Stimulated activated CD8-positive, alpha-beta memory T cell treated with anti-CD3 and anti-CD28 coated beads, Interleukin-4, amount 100 ng/mL, for 48 hours (primary cell): ENCODE data around the gene PLCG2.

ENCODE experiments used
- DNase-seq: peaks from one replicate; pipeline ENCODE4 v3.0.0-alpha.2; 2020

The PLCG2 gene

DNA sequence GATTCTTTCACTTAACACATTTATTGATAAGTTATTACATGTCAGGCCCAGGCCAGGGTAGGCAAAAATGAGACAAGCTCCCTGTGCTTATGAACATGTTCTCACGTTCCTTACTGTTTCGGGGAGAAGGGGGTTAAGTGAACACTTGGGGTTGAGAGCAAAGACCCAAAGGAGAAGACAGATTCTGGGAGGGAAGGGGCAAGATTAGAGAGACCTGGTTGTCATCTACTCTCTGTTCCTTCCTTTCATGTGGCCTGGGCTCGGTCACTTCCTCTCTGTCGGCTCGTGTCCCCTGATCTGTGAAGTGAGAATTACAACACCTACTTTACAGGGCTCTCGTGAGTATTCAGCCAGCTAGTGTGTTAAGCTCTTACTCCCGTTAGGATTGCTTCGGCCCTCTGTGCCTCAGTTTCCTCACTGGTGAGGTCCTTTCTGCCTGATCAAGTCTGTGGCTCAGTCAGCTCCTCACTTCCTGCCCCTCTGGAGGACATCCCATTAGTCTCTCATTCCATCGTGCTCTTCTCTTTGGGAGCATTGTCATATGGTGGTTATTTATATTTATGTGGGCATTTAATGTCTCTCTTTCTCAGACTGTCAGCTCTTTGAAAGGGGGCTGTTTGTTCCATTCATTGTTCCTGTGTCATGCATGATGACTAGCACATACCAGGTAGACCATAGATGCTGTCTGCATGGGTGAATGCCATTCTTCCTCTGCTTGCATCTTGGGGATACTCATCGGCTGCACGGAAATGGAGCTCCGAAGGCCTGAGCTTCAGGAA, 38.9 kb downstream of the PLCG2 start:
- DNase-seq, result no peak

DNA sequence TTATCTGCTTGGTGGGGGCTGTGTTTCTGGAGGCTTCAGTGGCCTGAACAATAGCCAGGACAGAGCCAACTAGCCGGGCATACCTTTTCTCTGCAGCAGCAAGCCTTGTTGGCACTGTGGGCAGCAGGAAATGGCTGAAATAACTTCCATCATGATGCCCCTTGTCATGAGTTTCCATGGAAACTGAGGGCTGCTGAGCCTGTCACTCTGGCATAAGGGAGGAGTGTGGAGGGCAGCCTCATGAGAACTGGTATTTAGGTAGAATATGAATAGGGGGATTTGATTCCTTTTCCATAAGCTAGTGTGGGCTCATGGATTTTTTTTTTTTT, 39.4 kb downstream of the PLCG2 start:
- no peak for DNase-seq

DNA sequence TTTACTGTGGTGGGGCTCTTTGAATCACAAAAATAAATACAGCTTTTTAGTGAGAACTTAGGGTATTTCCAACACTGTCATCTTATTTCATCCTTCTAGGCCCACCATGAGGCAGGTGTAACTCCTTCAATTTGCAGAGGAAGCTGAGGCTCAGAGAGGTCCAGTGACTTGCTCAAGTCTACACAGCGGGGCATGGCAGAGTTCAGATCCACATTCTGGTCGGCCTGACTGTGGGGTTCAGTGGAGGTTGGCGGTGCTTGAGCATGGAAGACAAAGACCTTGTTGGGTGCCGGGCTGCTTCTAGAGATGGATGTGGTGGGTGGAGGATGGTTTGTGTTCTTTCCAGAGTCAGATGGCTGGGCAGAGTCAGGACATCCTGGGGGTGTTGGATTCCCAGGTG, 39.8 kb downstream of the PLCG2 start:
- DNase-seq, result no peak

DNA sequence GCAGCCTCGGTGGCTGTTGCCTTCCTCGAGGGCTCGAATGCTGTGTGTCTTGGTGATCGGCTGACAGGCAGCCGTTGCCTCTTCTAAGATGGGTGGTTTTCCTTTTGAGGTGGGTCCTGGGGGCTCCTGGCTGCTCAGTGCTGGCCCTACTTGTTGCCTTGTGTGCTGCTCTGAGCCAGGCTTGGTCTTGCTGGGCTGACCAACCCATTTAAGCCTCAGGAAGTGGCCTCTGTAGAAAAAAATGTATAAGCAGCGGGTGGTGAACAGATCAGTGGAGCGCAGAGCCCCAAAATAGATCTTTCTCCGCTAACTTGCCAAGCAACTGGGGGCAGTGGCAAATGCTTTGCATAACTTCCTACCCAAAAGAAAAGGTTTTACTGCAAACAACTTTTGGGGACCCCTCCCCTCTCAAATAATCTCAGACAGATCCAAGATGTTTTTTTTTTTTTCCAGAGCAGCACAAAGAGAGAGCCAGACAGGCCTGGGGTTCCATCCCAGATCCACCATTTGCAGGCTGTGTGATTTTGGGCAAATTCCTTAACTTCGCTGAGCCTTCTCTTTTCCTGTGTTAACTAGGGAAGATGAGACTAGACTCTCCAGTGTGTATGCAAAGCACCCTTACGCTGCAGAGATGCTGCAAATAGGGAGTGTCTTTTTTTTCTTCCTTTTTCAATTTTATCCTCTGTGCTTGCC, 42.5 kb downstream of the PLCG2 start:
- no peak for DNase-seq

DNA sequence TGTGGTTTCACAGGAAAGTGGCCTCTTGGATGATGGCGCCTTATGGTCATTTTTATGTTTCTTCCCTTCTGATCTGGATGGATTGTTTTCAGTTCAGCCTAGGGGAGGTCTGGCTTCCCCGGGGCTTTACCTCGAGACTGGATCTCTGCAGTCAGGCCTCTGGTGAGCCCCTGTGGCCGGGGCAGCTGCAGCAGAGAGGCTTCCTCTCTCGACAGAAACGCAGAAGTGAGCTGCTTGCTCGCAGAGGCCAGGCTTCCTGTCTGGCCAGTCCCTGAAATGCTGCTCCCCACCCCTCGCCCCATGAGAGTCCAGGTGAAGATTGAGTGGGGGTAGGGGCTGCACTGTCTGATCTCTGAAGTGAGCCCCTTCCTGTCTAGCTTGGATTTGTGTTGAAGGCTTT, 44.0 kb downstream of the PLCG2 start:
- DNase-seq, result no peak

DNA sequence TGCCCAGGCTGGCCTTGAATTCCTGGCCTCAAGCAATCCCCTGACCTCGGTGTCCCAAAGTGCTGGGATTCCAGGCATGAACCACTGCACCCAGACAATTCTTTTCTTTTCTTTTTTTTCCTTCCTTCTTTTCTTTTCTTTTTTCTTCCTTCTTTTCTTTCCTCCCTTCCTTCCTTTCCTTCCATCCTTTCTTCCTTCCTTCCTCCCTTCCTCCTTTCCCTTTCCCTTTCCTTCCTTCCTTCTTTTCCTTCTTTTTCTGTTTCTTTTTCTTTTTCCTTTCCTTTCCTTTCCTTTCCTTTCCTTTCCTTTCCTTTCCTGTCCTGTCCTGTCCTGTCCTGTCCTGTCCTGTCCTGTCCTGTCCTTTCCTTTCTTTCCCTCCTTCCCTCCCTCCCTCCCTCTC, 44.6 kb downstream of the PLCG2 start:
- no peak for DNase-seq

DNA sequence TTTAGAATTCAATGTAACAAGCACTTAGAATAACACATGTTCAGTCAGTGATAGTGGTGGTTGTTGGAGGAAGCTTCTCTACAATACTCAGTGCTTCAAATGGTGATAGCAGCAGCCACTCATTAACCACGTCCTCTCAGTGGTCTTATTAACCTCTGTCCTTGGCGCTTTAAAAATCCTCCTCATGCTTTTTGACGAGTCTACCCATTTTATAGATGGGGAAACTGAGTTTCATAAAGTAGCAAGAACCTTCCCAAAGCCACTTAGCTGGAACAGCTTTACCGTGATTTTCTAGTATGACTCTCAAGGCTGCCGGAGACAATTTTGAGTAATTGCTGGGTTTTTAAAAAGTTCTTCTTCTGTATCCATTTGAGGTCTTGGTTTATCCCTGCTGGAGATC, 47.4 kb downstream of the PLCG2 start:
- no peak for DNase-seq

DNA sequence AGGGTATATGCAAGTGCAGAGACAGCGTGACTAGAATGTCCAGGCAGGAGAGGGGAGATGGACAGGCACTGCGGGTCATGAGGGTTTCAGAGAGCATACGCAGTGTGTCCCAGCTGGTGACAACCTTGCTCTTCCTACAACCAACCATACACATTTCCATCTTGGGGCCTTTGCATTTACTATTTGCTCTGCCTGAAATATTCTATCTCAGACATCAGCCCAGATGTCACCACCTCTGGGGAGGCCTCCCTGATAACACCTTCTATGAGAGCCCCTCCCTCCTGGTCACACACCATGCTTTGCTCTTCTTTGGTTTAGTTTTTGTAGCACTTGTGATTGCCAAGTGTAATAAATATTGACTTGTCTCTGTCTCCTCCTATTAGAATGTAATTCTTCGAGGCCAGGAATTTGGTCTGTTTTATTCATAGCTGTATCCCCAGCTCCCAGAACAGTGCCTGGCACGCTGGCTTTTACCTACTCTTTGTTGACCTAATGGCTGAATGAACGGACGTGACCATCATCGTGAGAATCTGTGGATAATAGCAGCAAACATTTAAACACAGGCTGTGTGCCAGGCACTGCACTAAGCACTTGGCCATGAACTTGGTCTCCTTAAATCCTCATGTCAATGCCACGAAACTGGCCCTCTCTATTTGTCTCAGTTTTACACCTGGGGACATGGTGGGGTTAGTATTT, 51.9 kb downstream of the PLCG2 start:
- DNase-seq, result no peak

DNA sequence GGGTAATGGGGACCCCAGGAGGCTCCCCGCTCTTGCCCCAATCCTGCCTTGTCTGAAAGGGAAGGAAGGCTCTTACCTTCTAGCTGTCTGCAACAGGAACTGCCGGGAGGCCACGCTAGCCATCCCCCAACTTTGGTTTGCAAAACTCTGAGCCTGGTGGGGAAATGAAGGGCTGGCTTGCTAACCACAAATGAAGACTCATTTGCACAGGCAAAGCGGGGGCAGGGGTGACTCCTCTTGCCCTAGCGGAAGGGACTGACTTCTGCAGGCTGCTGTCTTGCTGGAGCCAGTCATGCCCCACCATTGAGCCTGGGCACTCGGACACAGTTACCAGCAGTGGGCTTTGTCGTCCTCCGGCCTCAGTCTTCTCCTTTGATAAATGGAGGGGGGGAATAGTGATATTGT, 52.6 kb downstream of the PLCG2 start:
- peak; percentile 74 for DNase-seq

DNA sequence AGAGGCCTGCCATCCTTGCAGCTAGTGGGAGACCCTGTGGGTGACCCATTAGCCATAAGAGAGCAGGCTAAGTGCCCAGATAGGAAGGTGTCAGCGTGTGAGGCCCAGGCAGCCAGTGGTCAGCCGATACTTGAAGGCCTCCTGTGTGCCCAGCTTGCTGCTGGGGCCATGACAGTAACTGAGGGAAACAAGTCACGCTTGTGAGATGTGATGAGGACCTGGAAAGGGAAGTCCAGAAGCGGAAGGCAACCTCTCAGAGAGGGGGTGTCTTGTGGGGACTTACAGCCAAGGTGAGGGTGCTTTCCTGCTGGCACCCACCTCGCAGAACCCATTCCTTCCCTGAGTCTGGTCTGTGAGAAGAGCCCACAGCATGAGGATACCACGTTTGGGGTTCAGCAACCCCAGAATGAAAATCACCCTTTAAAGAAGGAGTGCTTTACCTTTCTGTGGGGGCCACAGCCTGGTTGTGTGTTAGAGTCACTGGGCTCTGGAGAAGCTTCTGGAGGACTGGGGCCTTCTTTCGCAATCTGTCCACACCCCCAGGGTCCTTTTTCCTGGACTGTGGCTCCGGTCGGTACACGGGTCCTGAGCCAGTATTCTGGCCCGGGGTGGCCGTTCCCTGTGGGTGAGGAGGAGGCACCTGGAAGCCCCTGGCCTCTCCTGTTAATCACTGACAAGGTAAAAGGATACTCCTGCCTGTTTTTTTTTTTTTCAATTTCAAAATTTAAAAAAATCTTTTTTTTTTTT, 53.9 kb downstream of the PLCG2 start:
- no peak for DNase-seq

DNA sequence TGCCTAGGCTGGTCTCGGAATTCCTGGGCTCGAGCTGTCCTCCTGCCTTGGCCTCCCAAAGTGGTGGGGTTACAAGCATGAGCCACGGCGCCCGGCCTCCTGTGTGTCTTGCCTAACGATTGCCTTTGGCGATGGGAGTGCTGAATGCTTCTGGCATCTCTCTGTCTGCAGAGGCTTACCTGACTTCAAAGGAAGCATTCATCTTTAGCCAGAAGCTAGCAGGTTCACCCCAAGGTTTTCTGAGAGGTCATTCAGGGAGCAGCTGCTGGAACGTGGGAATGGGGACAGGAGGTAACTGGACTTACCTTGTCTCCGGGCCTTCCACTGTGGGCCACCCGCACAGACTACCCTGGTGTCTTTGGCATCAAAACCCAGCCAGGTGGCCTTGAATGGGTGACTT, 54.7 kb downstream of the PLCG2 start:
- DNase-seq, result no peak

DNA sequence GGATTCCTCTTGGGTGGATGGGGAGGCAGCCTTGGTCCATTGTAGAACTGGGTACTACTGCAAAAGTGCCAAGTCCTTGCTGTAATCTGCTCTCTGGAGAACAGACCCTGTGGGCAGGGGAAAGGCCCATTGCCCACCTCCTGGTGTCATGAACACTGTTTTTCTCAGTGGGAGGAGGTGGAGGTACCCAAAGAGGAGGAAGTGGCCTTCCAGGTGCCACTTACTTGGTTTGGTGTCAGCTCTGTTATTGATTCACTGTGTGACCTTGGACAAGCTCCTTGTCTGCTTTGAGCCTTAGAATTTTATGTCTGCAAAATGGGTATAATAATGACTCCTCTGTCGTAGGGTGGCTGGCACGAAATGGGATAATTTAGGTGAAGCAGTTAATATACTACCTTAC, 55.8 kb downstream of the PLCG2 start:
- no peak for DNase-seq

DNA sequence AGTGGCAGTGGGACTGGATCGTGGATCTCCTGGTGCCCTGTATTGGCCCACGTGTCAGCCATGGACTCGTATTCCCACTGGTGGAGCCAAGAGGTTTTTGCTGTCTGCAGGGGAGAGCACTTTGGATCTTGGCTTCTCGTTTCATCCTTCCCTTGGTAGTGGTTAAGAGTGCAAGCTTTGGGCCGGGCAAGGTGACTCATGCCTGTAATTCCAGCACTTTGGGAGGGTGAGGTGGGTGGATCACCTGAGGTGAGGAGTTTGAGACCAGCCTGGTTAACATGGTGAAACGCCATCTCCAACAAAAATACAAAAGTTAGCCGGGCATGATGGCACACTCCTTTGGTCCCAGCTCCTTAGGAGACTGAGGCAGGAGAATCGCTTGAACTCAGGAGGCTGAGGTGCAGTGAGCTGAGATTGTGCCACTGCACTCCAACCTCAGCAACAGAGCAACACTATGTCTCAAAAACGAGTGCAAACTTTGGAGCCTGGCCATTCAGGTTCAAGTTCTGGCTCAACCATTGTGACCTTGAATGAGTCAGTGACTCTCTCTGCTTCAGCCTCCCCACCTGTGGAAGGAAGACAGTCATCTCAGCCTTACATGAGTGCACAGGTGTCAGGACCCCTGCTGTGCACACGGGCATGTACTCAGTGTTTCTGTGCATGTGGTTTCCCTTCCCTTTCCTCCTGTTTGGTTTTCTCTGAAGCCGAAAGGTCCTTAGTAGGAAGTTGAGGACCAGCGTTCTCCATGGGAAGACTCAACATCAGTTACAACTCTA, 57.4 kb downstream of the PLCG2 start:
- no peak for DNase-seq

DNA sequence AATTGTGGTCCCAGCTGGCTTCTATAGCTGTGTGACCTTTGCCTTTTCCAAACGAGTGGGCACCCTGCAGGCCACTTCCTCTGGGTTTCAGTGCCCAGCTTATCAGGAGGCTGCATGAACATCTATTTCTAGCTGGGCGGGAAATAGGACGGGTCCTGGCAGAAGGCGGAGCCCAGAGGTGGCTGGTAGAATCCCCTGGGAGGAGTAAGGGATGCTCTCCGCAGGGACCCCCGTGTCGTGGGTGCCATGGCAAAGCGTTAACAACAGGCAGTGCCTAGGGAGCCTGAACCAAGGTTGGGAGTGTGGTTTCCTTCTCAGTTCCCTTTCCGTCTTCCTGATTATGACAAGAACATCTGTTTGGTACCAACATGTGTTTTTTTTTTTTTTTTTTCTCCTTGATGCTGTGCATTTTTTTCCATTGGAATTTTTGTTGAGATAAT, 58.2 kb downstream of the PLCG2 start:
- no peak for DNase-seq

DNA sequence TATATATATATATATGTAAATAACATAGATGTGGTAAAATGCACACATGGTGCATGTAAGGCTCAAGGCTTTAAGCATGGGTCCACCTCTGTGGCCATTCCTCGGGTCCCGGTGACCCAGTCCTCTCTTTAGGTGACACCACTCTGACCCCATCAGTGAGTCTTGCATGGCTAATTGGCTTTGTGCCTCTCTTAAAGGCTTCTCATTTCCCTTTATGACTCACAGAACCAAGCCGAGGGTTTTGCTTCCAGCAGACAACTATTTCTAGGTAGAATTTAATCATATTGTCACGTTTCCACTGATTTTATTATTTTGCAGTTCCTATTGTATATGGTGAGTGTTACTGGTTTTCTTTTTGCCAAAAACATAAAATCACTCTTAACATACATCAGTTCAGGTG, 59.7 kb downstream of the PLCG2 start:
- no peak for DNase-seq

DNA sequence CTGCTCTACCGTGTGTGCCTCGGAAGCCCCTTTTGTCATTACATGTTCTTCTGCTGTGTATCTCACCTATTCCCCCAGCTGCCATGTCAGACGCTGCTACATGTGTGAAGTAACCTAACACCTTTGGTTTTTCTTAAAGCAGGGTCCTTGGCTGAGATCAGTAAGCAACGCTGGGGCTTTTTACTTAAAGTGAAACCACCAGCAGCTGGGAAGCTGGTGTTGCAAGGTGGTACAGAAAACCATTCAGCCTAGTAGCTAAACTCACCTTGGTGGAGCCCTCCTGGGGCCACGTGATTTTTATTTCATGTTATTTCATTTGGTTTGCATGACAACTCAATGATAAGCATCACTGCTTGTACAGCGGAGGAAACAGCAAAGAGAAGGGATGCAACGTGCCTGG, 62.6 kb downstream of the PLCG2 start:
- DNase-seq, result no peak

DNA sequence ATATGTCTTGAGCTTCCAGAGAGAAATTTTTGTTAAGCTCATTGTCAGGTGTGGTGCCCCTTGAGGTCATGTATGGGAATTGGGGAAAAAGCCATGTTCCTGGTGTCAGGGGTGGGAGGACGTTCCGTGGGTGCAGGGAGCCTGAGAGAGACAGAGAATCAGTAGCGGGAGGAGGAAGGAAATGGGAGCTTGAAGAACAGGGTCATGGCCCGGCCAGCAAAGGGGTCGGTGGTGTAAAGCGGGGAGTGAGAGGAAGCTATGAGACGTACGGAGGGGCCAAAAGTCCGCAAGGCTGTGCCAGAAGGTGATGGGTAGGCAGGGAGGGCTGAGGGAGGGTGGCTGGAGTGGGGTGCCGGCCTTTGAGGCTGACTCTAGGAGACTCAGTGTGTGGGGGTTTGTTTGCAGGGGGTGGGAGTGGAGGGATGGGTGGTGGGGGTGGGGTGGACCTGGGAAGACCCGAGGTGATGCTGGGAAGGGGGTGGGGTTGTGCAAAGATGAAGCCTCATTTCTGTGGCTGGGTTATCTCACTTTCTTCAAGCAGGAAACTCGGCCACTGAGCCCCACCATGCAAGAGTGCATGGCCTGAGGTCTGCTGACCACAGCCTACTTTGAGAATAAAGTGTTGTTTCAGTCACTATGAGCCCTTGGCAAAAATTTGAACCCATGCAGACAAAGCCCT, 63.6 kb downstream of the PLCG2 start:
- DNase-seq, result no peak

DNA sequence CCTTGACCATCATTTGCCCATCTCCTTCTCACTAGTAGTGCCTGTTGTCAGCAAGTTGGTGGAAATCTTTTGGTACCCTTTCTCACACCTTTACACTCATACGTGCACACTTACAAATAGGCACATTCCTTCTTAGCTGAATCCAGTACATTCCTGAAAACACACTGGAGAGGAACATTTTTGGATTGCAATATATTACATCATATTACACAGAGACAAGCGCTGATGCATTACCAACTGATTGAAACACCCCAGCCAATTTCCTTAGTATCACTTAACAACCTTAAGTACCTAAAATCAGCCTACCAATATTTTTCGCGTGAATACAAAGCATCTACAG, 64.1 kb downstream of the PLCG2 start:
- DNase-seq, result no peak

DNA sequence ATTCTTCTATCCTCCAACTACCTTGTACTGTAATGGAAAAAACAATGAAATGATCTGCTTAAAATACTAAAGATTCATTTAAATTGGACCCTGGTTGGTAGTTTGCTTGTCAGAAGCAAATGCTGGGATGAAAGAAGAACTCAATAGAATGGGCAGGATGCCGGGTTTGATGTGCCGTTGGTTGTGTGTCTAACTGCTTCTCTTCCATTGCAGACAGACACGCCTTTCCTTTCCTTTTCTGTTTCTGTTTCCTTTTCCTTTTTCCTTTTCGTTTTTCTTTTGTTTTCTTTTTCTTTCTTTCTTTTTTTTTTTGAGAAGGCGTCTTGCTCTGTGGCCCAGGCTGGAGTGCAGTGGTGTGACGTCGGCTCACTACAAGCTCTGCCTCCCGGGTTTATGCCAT, 64.6 kb downstream of the PLCG2 start:
- no peak for DNase-seq

DNA sequence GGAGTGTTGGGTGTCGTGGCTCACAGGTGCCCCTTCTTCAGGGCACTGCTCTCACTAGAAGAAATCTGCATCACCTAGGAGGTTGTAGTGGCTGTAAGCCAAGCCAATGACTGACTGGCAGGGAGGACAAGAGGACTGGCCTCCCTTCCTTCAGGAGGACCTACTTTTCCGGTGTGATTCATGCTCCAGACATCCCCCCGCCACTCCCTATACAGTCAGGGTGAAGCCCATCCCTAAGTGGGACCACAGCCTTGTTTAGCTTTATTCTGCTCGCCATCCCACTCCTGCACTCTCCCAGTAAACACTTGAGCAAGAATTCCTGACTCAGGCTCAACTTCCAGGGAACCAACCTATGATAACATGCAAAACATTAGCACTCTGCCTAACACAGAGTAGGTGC, 67.0 kb downstream of the PLCG2 start:
- DNase-seq, result no peak

DNA sequence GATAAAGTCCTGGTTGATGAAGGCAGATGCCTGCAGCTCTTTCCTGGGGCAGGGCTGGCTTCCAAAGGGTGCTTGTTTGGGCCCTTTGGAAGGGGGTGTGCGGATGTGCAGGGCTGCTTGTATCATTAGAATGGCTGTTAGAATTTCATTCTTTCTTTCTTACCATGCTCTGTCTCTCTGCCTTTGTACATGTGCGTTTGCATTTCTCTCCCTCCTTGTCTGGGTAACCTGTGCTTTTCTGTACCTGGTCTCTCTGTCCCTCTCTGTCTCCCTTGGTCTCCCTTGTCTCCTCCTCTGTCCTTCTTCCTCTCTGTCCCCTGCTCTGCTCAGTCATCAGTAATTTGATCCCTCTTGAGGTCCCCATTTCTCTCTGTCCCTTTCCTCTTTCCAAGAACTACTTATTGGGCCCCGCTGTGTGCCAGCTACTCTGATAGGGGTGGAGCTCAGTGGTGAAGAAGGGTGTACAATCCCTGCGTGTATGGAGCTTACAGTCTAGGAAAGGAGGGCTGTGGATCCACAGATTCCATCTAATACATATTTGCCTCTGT, 69.3 kb downstream of the PLCG2 start:
- DNase-seq, result no peak
